K562 (cell line): ENCODE data around the gene GNAL. TPM values are rescaled to one million over a fixed set of nuclear protein-coding genes. Genes with fewer than 3 reads are reported as not detected.

Experiments used
- ATAC-seq: fragments of 200-7000 bp; cut with Tn5 transposase; 3 replicates; pipeline ENCODE4 v1.9.1; 2020; ENCODE audit warnings: moderate library complexity
- BruUV-seq: library from RNA; stranded (reverse); fragments of 400-500 nt; replicated peaks from 2 replicates; lab custom pipeline; 2021; lab: Mats Ljungman, UMichigan
- CTCF ChIA-PET: fragments of 300-600 bp; formaldehyde crosslinking; extraction: SDS; loops from one replicate; lab custom pipeline; 2021; ENCODE audit warnings: low intra/inter-chr PET ratio; lab: Yijun Ruan, JAX
- POLR2A ChIA-PET: fragments of 300-600, 350-650 bp; sonication (Branson Sonifier 250); formaldehyde crosslinking; extraction: SDS; loops from one replicate; lab custom pipeline; 2021; ENCODE audit warnings: antibody characterized with exemption, inconsistent platforms; lab: Yijun Ruan, JAX
- DNase-seq, 4 experiments: peaks; one replicate each; pipeline versions ENCODE4 v3.0.0 to v3.0.0-alpha.2; 2011 to 2018; ENCODE audit warnings: low spot score in 3 of 4, mixed read lengths in 3 of 4; ENCODE audit errors: extremely low read depth in 1 of 4
- FAIRE-seq: peaks from 2 replicates; lab custom pipeline; 2011; peaks lifted over from hg19 to GRCh38; lab: Jason Lieb, UNC
- H2AFZ ChIP-seq: 2 replicates; pipeline ENCODE4 v1.6.0; 2011; ENCODE audit warnings: low read depth, low read length, control low read depth, inconsistent platforms
- H3K27ac ChIP-seq: fragments of 200-600 bp; 3 replicates; pipeline ENCODE4 v1.8.0; 2011; ENCODE audit warnings: low read depth, mild to moderate bottlenecking, control low read depth, inconsistent platforms, low read length, moderate library complexity, mixed read lengths; ENCODE audit errors: extremely low read depth
- H3K27me3 ChIP-seq, 2 experiments: fragments of 300-600 bp in 1 of 2; 2 replicates in 1 of 2; 3 replicates in 1 of 2; pipeline versions ENCODE4 v1.6.0 to v1.8.0; 2011; ENCODE audit warnings: inconsistent platforms in 2 of 2, low read length in 2 of 2, mild to moderate bottlenecking in 1 of 2, mixed read lengths in 1 of 2, moderate library complexity in 1 of 2; ENCODE audit not compliant: control insufficient read depth in 2 of 2, insufficient read depth in 2 of 2
- H3K36me3 ChIP-seq: fragments of 300-600 bp; 3 replicates; pipeline ENCODE4 v1.8.0; 2011; ENCODE audit warnings: mild to moderate bottlenecking, low read length, inconsistent platforms; ENCODE audit not compliant: control insufficient read depth, insufficient read depth
- H3K4me1 ChIP-seq, 2 experiments: fragments of 200-600 bp in 1 of 2; replicated peaks in 1 of 2; 2 replicates in 1 of 2; 3 replicates in 1 of 2; pipeline versions ENCODE4 v1.5.1 to v1.8.0; 2011; ENCODE audit warnings: inconsistent platforms in 2 of 2, low read length in 2 of 2, mild to moderate bottlenecking in 1 of 2, mixed read lengths in 1 of 2, moderate library complexity in 1 of 2; ENCODE audit not compliant: control insufficient read depth in 2 of 2, insufficient read depth in 2 of 2
- H3K4me2 ChIP-seq: 2 replicates; pipeline ENCODE4 v1.6.1; 2011; ENCODE audit warnings: low read length, control low read depth, inconsistent platforms, mixed read lengths; ENCODE audit not compliant: insufficient read depth
- H3K4me3 ChIP-seq: fragments of 200-600 bp; sonication (generic), shearing (Covaris generic); 2 replicates; pipeline ENCODE4 v1.5.1; 2016; ENCODE audit warnings: control low read depth, inconsistent platforms
- H3K79me2 ChIP-seq: fragments of 200-600 bp; 3 replicates; pipeline ENCODE4 v1.8.0; 2011; ENCODE audit warnings: low read length, inconsistent platforms; ENCODE audit not compliant: control insufficient read depth, insufficient read depth
- H3K9ac ChIP-seq, 2 experiments: 2 replicates each; pipeline versions ENCODE4 v1.6.0 to v1.6.1; 2011; ENCODE audit warnings: low read depth in 2 of 2, low read length in 2 of 2, control low read depth in 1 of 2, inconsistent platforms in 1 of 2, mild to moderate bottlenecking in 1 of 2, mixed read lengths in 1 of 2; ENCODE audit not compliant: insufficient read depth in 1 of 2
- H3K9me1 ChIP-seq: one replicate; pipeline ENCODE4 v1.6.0; 2011; ENCODE audit warnings: inconsistent platforms, mild to moderate bottlenecking, low read length, moderate library complexity; ENCODE audit not compliant: control insufficient read depth, insufficient read depth
- H3K9me3 ChIP-seq: replicated peaks from 2 replicates; pipeline ENCODE4 v1.5.1; 2011; ENCODE audit warnings: low read depth, low read length, inconsistent platforms; ENCODE audit not compliant: control insufficient read depth, insufficient read depth
- H4K20me1 ChIP-seq: replicated peaks from 2 replicates; pipeline ENCODE4 v1.6.1; 2011; ENCODE audit warnings: low read length, inconsistent platforms, mixed read lengths; ENCODE audit not compliant: control insufficient read depth, insufficient read depth
- ARID2 ChIP-seq: fragments of 450-650 bp; IDR thresholded peaks from 2 replicates; pipeline ENCODE4 v1.6.1; 2017; ENCODE audit warnings: antibody characterized with exemption, mild to moderate bottlenecking
- BDP1 ChIP-seq: IDR thresholded peaks from 3 replicates; pipeline ENCODE4 v1.6.1; 2011; ENCODE audit not compliant: insufficient read length, insufficient read depth
- CREB1 ChIP-seq, 2 experiments: sonication (generic) in 1 of 2; formaldehyde crosslinking in 1 of 2; IDR thresholded peaks; 2 replicates each; pipeline versions ENCODE4 v1.6.1 to v1.8.0; 2012 to 2022; ENCODE audit warnings: inconsistent platforms in 1 of 2, mild to moderate bottlenecking in 1 of 2, missing genetic modification reagents in 1 of 2, moderate library complexity in 1 of 2
- HDAC1 ChIP-seq, 2 experiments: fragments of 450-650 bp; IDR thresholded peaks; 2 replicates each; pipeline ENCODE4 v1.6.1; 2016 to 2017; ENCODE audit warnings: inconsistent platforms in 1 of 2, mild to moderate bottlenecking in 1 of 2, moderate library complexity in 1 of 2
- KDM5B ChIP-seq: fragments of 200-600 bp; sonication (generic); IDR thresholded peaks from 2 replicates; pipeline ENCODE4 v1.6.1; 2012; ENCODE audit warnings: low read depth, mild to moderate bottlenecking, moderate library complexity, low read length, control low read depth, inconsistent platforms; ENCODE audit not compliant: insufficient replicate concordance
- NR4A1 ChIP-seq, 2 experiments: fragments of 250-450 bp in 1 of 2; fragments of 450-650 bp in 1 of 2; sonication (Bioruptor Pico) in 1 of 2; IDR thresholded peaks; 2 replicates each; pipeline versions ENCODE4 v1.4.0 to v1.6.1; 2016 to 2020; ENCODE audit warnings: mild to moderate bottlenecking in 2 of 2, missing compliant biosample characterization in 1 of 2, missing genetic modification characterization in 1 of 2, moderate library complexity in 1 of 2
- PHB ChIP-seq: fragments of 250-450 bp; sonication (Bioruptor Pico); IDR thresholded peaks from 2 replicates; pipeline ENCODE4 v1.5.0; 2021
- STAG1 ChIP-seq: sonication (generic); formaldehyde crosslinking; IDR thresholded peaks from 2 replicates; pipeline ENCODE4 v1.5.0; 2020; ENCODE audit warnings: missing genetic modification reagents, borderline replicate concordance
- TEAD4 ChIP-seq, 2 experiments: sonication (generic) in 1 of 2; formaldehyde crosslinking in 1 of 2; IDR thresholded peaks; 2 replicates each; pipeline versions ENCODE4 v1.6.1 to v1.8.0; 2012 to 2022; ENCODE audit warnings: borderline replicate concordance in 1 of 2, inconsistent platforms in 1 of 2, low read length in 1 of 2, mild to moderate bottlenecking in 1 of 2, missing genetic modification reagents in 1 of 2
- ZNF280B ChIP-seq: fragments of 250-450 bp; sonication (Bioruptor Pico); IDR thresholded peaks from 2 replicates; pipeline ENCODE4 v1.5.1; 2021; ENCODE audit warnings: mild to moderate bottlenecking
- ZNF589 ChIP-seq: fragments of 200-800 bp; sonication (Bioruptor generic); IDR thresholded peaks from 2 replicates; pipeline ENCODE4 v1.6.1; 2016; ENCODE audit warnings: low read depth, missing genetic modification characterization, missing compliant biosample characterization
- ZNF764 ChIP-seq: fragments of 250-450 bp; sonication (Bioruptor Pico); IDR thresholded peaks from 2 replicates; pipeline ENCODE4 v1.4.0; 2020; ENCODE audit warnings: low read depth, mild to moderate bottlenecking, moderate library complexity
- WGBS: fragments of 100-300 bp; shearing (Covaris generic); methylation state at CpG from one replicate; pipeline ENCODE4 v1.1.6; 2016; ENCODE audit warnings: low coverage, mixed read lengths; ENCODE audit not compliant: insufficient coverage; ENCODE audit errors: missing lambda C conversion rate; 5-methylcytosine and 5-hydroxymethylcytosine counted together
- in situ Hi-C: fragments of 300-500 bp; cut with MboI; formaldehyde crosslinking; loops from 4 replicates; pipeline ENCODE4 v1.15.0; 2018; ENCODE audit warnings: inconsistent platforms, mixed read lengths
- intact Hi-C: fragments of 100-400 bp; cut with micrococcal nuclease; formaldehyde crosslinking; loops from 2 replicates; pipeline ENCODE4 v1.14.2; 2022
- polyA plus RNA-seq, 8 experiments: library from polyadenylated mRNA; depleted of rRNA in 4 of 8; stranded (reverse) in 5 of 8; unstranded in 3 of 8; fragments of >200 nt; fragmentation: Nextera tagmentation in 2 of 8; fragmentation: Illumina TruSeq in 1 of 8; extraction: Ambion mirVana in 2 of 8; extraction: Trizol in 1 of 8; gene quantifications; 2 replicates each; pipeline versions ENCODE4 v1.2.1 to v1.2.3, GENCODE V29; 2011 to 2014; ENCODE audit warnings: inconsistent platforms in 1 of 8, missing spikeins in 1 of 8
- total RNA-seq, 7 experiments: library from RNA; depleted of rRNA in 6 of 7; stranded (reverse); fragments of >200 nt in 6 of 7; fragmentation: Illumina TruSeq in 2 of 7; extraction: Trizol in 2 of 7; gene quantifications; 2 replicates each; pipeline versions ENCODE4 v1.2.1 to v1.2.3, GENCODE V29; 2011 to 2021; ENCODE audit warnings: low replicate concordance in 1 of 7

The GNAL gene
- total and polyA plus RNA-seq, 9 of the 15 experiments (the other 6 are each of a cell fraction or from before 2014, with no cell fraction given) = under 0.01 to 0.10 (median 0.01) TPM; not detected in 5

- Histone ChIP-seq H3K4me2 (no peak overlapping the region), H3K36me3 (no peaks in the 10 kb centered on the region), H3K4me1 (peaks cover 21 to 22% of the 10 kb centered on the region in 2 experiments), H3K4me3 (no peak overlapping the region), H3K79me2 (no peaks in the 10 kb centered on the region), H3K9ac (no peak overlapping the region), H2AFZ (peak overlapping the region; percentile 76; the same call in 1 of the 2 replicates), H3K9me3 (no peaks in the 10 kb centered on the region), H3K27ac (peak overlapping the region; percentile 6; the same call in 1 of the 3 replicates), H4K20me1 (no peaks in the 10 kb centered on the region), H3K9me1 (no peaks in the 10 kb centered on the region), H3K27me3 (peaks cover 2% of the 10 kb centered on the region in 2 experiments; a peak in 1 of 5 replicates)
- in situ Hi-C loops = no loop called here
- no peak for TF ChIP-seq NR4A1 (CRISPR knock-in tag; IDR thresholded peaks at IDR 0.05)
- no peak for TF ChIP-seq NR4A1 (tag; IDR thresholded peaks at IDR 0.05)
- TF ChIP-seq BDP1 = no peak
- no peak for TF ChIP-seq TEAD4 (IDR thresholded peaks at IDR 0.05; ENCODE audit: low read length)
- TF ChIP-seq TEAD4 (CRISPR knock-in tag; IDR thresholded peaks at IDR 0.05; ENCODE audit: borderline replicate concordance) = no peak
- TF ChIP-seq HDAC1 (IDR thresholded peaks at IDR 0.05) = no peak
- TF ChIP-seq PHB (CRISPR knock-in tag) = no peak
- TF ChIP-seq ARID2 = no peak
- TF ChIP-seq STAG1 = no peak
- TF ChIP-seq ZNF764 = no peak
- TF ChIP-seq ZNF589 = no peak
- TF ChIP-seq KDM5B = no peak
- no peak for TF ChIP-seq CREB1 (IDR thresholded peaks at IDR 0.05)
- no peak for TF ChIP-seq CREB1 (CRISPR knock-in tag; IDR thresholded peaks at IDR 0.05)
- TF ChIP-seq ZNF280B (CRISPR knock-in tag) = no peak
- ChIA-PET CTCF (no interaction called here), POLR2A (interaction anchor here (0.9 to 1.2 kb wide), 2 partner anchors 9 to 20 kb away, joined by 3 read pairs; no protein-coding TSS in a partner anchor)
- no peak for ATAC-seq
- no TSS peak for BruUV-seq
- no peak for FAIRE-seq
- WGBS = 61% methylated on average over 16 of the region's 17 CpGs
- no peak for DNase-seq
- intact Hi-C loops = no loop called here
Observed at GRCh38 chr18:11860594-11861450, 171.8 kb downstream of the GNAL start.
